Heart left ventricle (tissue), 13 donors: ENCODE data around the gene PGLYRP2.

ENCODE experiments used
- POLR2A ChIP-seq, 2 donors: fragments of 450-650 bp; IDR thresholded peaks; one replicate each; pipeline ENCODE4 v1.6.1; 2017; ENCODE audit warnings: antibody characterized with exemption in 2 of 2, mild to moderate bottlenecking in 2 of 2, moderate library complexity in 2 of 2
- TF ChIP-seq, protein P1 (sequence below), 12 donors: fragments of 200-600 bp; sonication (generic) in 4 of 12; IDR thresholded peaks; one replicate each; pipeline versions ENCODE4 v1.5.0 to v1.8.0; 2018 to 2022; ENCODE audit warnings: antibody characterized with exemption in 12 of 12, mild to moderate bottlenecking in 5 of 12
- donor health status: ischemic (EF 13 %, LVEDD 7.1; RV severe dilation, severe dysfunction).
- donor health status: DM: no; HTN: yes; CAD: no.
- donor health status: DM: no; HTN: no; CAD: no.
- donor health status: ischemic (EF 25% LVEDD 6.9; RV normal size, moderate dysfunction).
- donor health status: ischemic (EF 25% LVEDD 5.7; RV mildly dilated, moderate dysfunction).
- donor health status: ischemic (EF 35%, LVEDD 5.7; RV mildly dilated, moderate dysfunction).
- donor health status: nonischemic (EF 11% LVEDD 7.7; RV severe dilation, severe dysfunction).
- donor health status: DM: yes; HTN: yes; CAD: no.
- donor health status: PGD.
- donor health status: ischemic (EF 29% LVEDD 5.4; RV normal size, mild dysfunction).
- donor health status: nonischemic (EF 23%, LVEDD 6.1; RV moderate dilation, normal function).

DNA sequence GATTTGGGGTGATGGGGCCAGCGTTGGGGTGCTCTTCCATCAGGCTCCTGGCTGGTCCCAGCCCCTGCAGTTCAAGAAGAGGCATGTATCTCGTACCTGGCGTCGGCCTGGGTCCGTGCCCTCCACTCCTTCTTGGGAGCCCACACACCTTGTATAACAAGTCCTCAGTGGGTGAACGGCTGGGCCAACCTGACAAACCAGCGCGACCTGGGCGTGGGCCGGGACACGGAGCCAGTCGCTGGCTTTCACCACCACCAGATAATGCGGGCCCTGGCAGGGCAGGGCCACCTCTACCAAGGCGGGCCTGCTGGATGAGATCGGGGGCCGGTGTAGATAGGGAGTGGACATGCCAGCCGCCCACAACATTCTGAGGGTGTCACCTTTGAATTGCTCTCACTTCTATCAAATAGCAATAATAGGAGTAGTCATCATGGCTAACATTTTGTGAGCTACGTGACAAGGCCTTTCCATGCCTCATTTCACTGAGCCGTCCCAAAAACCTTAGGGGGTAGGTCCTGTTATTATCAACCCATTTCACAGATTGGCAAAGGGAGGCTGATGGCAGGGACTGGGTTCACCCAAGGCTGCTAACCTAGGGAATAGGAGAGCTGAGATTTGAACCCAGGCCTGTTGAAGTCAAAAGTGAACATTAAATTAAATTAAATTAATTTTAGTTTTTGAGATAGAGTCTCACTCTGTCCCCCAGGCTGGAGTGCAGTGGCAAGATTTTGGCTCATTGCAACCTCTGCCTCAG lies 32.5 kb upstream of the PGLYRP2 start:
- TF ChIP-seq POLR2A (IDR thresholded peaks at IDR 0.05): no peak
- TF ChIP-seq, protein P1, sequence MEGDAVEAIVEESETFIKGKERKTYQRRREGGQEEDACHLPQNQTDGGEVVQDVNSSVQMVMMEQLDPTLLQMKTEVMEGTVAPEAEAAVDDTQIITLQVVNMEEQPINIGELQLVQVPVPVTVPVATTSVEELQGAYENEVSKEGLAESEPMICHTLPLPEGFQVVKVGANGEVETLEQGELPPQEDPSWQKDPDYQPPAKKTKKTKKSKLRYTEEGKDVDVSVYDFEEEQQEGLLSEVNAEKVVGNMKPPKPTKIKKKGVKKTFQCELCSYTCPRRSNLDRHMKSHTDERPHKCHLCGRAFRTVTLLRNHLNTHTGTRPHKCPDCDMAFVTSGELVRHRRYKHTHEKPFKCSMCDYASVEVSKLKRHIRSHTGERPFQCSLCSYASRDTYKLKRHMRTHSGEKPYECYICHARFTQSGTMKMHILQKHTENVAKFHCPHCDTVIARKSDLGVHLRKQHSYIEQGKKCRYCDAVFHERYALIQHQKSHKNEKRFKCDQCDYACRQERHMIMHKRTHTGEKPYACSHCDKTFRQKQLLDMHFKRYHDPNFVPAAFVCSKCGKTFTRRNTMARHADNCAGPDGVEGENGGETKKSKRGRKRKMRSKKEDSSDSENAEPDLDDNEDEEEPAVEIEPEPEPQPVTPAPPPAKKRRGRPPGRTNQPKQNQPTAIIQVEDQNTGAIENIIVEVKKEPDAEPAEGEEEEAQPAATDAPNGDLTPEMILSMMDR (IDR thresholded peaks at IDR 0.05): no peak
